DND-41 (cell line): Measurements from ENCODE around the gene DUSP15.

Source experiments
- EZH2 ChIP-seq: IDR thresholded peaks from 3 replicates; pipeline ENCODE4 v1.6.1; 2012; ENCODE audit warnings: borderline replicate concordance, low read depth, mild to moderate bottlenecking, moderate library complexity, low read length, inconsistent platforms; ENCODE audit not compliant: severe bottlenecking
- TF ChIP-seq, protein P1 (sequence below): IDR thresholded peaks from 2 replicates; pipeline ENCODE4 v1.5.1; 2012; ENCODE audit warnings: borderline replicate concordance, low read length, moderate library complexity, mild to moderate bottlenecking; ENCODE audit not compliant: poor library complexity, severe bottlenecking; ENCODE audit errors: extremely low read depth

DNA sequence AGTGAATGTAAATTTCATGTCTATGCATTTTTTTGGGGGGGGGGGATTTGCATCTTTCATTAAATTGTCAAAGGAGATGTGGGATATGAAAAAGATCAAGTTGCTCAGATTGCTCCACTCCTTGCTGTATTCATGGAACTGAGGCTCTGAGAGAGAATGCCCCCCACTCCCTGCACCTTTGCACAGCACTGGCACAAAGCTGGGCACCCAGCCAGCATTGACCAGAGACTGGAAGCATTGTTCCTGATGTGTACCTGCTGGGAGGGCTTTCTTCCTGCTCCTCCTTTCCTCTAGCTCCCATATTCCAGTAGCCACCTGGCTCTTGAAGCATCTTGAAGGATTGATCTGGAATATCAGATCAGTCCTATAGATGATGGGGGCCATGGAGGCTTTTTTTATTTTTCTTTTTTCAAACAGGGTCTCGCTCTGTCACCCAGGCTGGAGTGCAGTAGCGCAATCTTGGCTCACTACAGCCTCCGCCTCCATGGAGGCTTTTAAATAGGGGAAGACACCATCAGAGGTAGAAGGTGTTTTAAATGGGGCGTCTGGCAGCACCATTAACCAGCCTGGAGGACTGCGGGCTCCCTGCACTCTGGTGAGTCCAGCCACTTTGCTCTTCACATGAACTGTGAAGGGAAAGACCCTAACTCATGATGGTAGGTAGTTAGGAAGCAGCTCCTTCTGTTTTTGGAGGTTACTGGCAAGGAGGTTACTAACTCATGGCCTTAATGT is 10.9 kb downstream of the DUSP15 start:
- TF ChIP-seq, protein P1, sequence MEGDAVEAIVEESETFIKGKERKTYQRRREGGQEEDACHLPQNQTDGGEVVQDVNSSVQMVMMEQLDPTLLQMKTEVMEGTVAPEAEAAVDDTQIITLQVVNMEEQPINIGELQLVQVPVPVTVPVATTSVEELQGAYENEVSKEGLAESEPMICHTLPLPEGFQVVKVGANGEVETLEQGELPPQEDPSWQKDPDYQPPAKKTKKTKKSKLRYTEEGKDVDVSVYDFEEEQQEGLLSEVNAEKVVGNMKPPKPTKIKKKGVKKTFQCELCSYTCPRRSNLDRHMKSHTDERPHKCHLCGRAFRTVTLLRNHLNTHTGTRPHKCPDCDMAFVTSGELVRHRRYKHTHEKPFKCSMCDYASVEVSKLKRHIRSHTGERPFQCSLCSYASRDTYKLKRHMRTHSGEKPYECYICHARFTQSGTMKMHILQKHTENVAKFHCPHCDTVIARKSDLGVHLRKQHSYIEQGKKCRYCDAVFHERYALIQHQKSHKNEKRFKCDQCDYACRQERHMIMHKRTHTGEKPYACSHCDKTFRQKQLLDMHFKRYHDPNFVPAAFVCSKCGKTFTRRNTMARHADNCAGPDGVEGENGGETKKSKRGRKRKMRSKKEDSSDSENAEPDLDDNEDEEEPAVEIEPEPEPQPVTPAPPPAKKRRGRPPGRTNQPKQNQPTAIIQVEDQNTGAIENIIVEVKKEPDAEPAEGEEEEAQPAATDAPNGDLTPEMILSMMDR = no peak
- no peak for TF ChIP-seq EZH2
